GM12878 (cell line): ENCODE measurements around the gene DENND6A. TPM values are rescaled to one million over a fixed set of nuclear protein-coding genes. Genes with fewer than 3 reads are reported as not detected.

Source experiments
- ATAC-seq: fragments of 200-7000 bp; cut with Tn5 transposase; 3 replicates; pipeline ENCODE4 v1.9.1; 2020; ENCODE audit warnings: mild to moderate bottlenecking, moderate library complexity
- BruUV-seq: library from RNA; stranded (reverse); fragments of 400-500 nt; replicated peaks from 2 replicates; lab custom pipeline; 2021; lab: Mats Ljungman, UMichigan
- CTCF ChIA-PET: fragments of 300-600 bp; sonication (Branson Sonifier 250); formaldehyde crosslinking; extraction: SDS; loops from one replicate; lab custom pipeline; 2021; ENCODE audit warnings: inconsistent platforms; lab: Yijun Ruan, JAX
- POLR2A ChIA-PET: fragments of 350-600 bp; formaldehyde crosslinking; extraction: SDS; loops from one replicate; lab custom pipeline; 2021; ENCODE audit warnings: inconsistent platforms; lab: Charles Lee
- RAD21 ChIA-PET: fragments of 300-600 bp; sonication (Branson Sonifier 250); formaldehyde crosslinking; loops from one replicate; lab custom pipeline; 2023; ENCODE audit warnings: antibody characterized with exemption; ENCODE audit not compliant: unreplicated experiment; lab: Charles Lee
- SMC1A ChIA-PET: fragments of 300-600 bp; sonication (Branson Sonifier 250); formaldehyde crosslinking; loops from one replicate; lab custom pipeline; 2023; ENCODE audit not compliant: unreplicated experiment, uncharacterized antibody; lab: Charles Lee
- DNase-seq: peaks from one replicate; pipeline ENCODE4 v3.0.0-alpha.2; 2011; ENCODE audit warnings: low read depth, low spot score
- FAIRE-seq: peaks from 3 replicates; lab custom pipeline; 2011; peaks lifted over from hg19 to GRCh38; lab: Jason Lieb, UNC
- H2AFZ ChIP-seq: 2 replicates; pipeline ENCODE4 v1.6.0; 2011; ENCODE audit warnings: low read depth, low read length, control low read depth; ENCODE audit not compliant: control insufficient read depth
- H3K27ac ChIP-seq: 2 replicates; pipeline ENCODE4 v1.5.1; 2011; ENCODE audit warnings: control low read depth; ENCODE audit not compliant: control insufficient read depth, insufficient read depth
- H3K27me3 ChIP-seq, 2 experiments: replicated peaks in 1 of 2; 2 replicates each; pipeline versions ENCODE4 v1.6.0 to v1.6.1; 2011; ENCODE audit warnings: low read length in 1 of 2; ENCODE audit not compliant: control insufficient read depth in 2 of 2, insufficient read depth in 2 of 2
- H3K36me3 ChIP-seq, 2 experiments: 2 replicates each; pipeline ENCODE4 v1.5.1; 2011; ENCODE audit warnings: low read length in 1 of 2; ENCODE audit not compliant: control insufficient read depth in 2 of 2, insufficient read depth in 2 of 2
- H3K4me1 ChIP-seq: 2 replicates; pipeline ENCODE4 v1.6.1; 2011; ENCODE audit warnings: mild to moderate bottlenecking, low read length, moderate library complexity, mixed read lengths; ENCODE audit not compliant: control insufficient read depth, insufficient read depth
- H3K4me2 ChIP-seq: 2 replicates; pipeline ENCODE4 v1.6.0; 2011; ENCODE audit warnings: control low read depth; ENCODE audit not compliant: control insufficient read depth, insufficient read depth
- H3K4me3 ChIP-seq: fragments of 200-600 bp; sonication (generic); 2 replicates; pipeline ENCODE4 v1.5.1; 2016
- H3K79me2 ChIP-seq: 2 replicates; pipeline ENCODE4 v1.6.0; 2011; ENCODE audit warnings: low read length; ENCODE audit not compliant: control insufficient read depth, insufficient read depth
- H3K9ac ChIP-seq: 2 replicates; pipeline ENCODE4 v1.8.0; 2011; ENCODE audit warnings: low read length, control low read depth, mixed read lengths; ENCODE audit not compliant: control insufficient read depth, insufficient read depth
- H3K9me3 ChIP-seq: replicated peaks from 3 replicates; pipeline ENCODE4 v1.5.1; 2011; ENCODE audit warnings: mild to moderate bottlenecking, low read length; ENCODE audit not compliant: control insufficient read depth, insufficient read depth
- H4K20me1 ChIP-seq: 2 replicates; pipeline ENCODE4 v1.6.0; 2011; ENCODE audit not compliant: control insufficient read depth, insufficient read depth
- MTA2 ChIP-seq: fragments of 450-650 bp; IDR thresholded peaks from 2 replicates; pipeline ENCODE4 v1.6.1; 2016; ENCODE audit warnings: low read depth, mild to moderate bottlenecking, moderate library complexity
- PML ChIP-seq: IDR thresholded peaks from 2 replicates; pipeline ENCODE4 v1.6.1; 2012; ENCODE audit warnings: low read length, inconsistent platforms
- POLR2AphosphoS2 ChIP-seq: IDR thresholded peaks from 2 replicates; pipeline ENCODE4 v1.6.1; 2011; ENCODE audit warnings: low read depth, mild to moderate bottlenecking, low read length, improper control_type of control experiment, moderate library complexity
- ZNF24 ChIP-seq: fragments of 450-650 bp; IDR thresholded peaks from 2 replicates; pipeline ENCODE4 v1.6.1; 2017; ENCODE audit warnings: antibody characterized with exemption, mild to moderate bottlenecking
- ZZZ3 ChIP-seq: IDR thresholded peaks from 2 replicates; pipeline ENCODE4 v1.6.1; 2011; ENCODE audit warnings: low read depth; ENCODE audit not compliant: control insufficient read depth, insufficient read length
- WGBS: methylation state at CpG from one replicate; pipeline ENCODE4 v1.1.6; 2016; ENCODE audit warnings: low lambda C conversion rate; ENCODE audit not compliant: insufficient replicate concordance, insufficient coverage; ENCODE audit errors: missing lambda C conversion rate; 5-methylcytosine and 5-hydroxymethylcytosine counted together
- in situ Hi-C: fragments of 300-500 bp; cut with MboI; formaldehyde crosslinking; loops from 9 replicates; pipeline ENCODE4 v1.14.3; 2018; ENCODE audit warnings: mixed read lengths
- intact Hi-C: fragments of 100-400 bp; cut with micrococcal nuclease; formaldehyde crosslinking; loops from one replicate; pipeline ENCODE4 v1.14.2; 2022; ENCODE audit not compliant: unreplicated experiment
- polyA plus RNA-seq, 11 experiments: library from polyadenylated mRNA; depleted of rRNA in 4 of 11; unstranded in 6 of 11; stranded (reverse) in 5 of 11; fragments of >200 nt; fragmentation: Nextera tagmentation in 4 of 11; fragmentation: Illumina TruSeq in 1 of 11; extraction: Ambion mirVana in 4 of 11; extraction: Trizol in 1 of 11; gene quantifications; 1 replicate in 1 of 11; 2 replicates in 10 of 11; pipeline versions ENCODE4 v1.2.1 to v1.2.3, GENCODE V29; 2011 to 2016; ENCODE audit warnings: inconsistent platforms in 2 of 11, missing spikeins in 2 of 11, low read depth in 1 of 11
- total RNA-seq, 4 experiments: library from RNA; depleted of rRNA in 3 of 4; stranded (reverse); fragments of >200 nt in 3 of 4; fragmentation: Illumina TruSeq in 1 of 4; extraction: Trizol in 1 of 4; gene quantifications; 2 replicates each; pipeline versions ENCODE4 v1.2.1 to v1.2.3, GENCODE V29; 2013 to 2021
- TF ChIP-seq, protein P1 (sequence below): fragments of 450-650 bp; formaldehyde crosslinking; IDR thresholded peaks from 2 replicates; pipeline ENCODE4 v1.4.0; 2020; ENCODE audit warnings: mild to moderate bottlenecking, moderate library complexity
- TF ChIP-seq, protein P2 (sequence below): IDR thresholded peaks from 2 replicates; pipeline ENCODE4 v1.6.1; 2012; ENCODE audit warnings: low read depth, low read length, improper control_type of control experiment
- TF ChIP-seq, protein P3 (sequence below): fragments of 450-650 bp; IDR thresholded peaks from 2 replicates; pipeline ENCODE4 v1.6.1; 2017; ENCODE audit warnings: antibody characterized with exemption, mild to moderate bottlenecking, moderate library complexity
- TF ChIP-seq, protein P4 (sequence below): fragments of 450-650 bp; IDR thresholded peaks from 2 replicates; pipeline ENCODE4 v1.6.1; 2018; ENCODE audit warnings: borderline replicate concordance, mild to moderate bottlenecking; ENCODE audit not compliant: partially characterized antibody

DENND6A gene
- total and polyA plus RNA-seq, 10 of the 15 experiments (the other 5 are each of a cell fraction or from before 2014, with no cell fraction given) = 1.8 to 15.3 (median 10.3) TPM

DNA sequence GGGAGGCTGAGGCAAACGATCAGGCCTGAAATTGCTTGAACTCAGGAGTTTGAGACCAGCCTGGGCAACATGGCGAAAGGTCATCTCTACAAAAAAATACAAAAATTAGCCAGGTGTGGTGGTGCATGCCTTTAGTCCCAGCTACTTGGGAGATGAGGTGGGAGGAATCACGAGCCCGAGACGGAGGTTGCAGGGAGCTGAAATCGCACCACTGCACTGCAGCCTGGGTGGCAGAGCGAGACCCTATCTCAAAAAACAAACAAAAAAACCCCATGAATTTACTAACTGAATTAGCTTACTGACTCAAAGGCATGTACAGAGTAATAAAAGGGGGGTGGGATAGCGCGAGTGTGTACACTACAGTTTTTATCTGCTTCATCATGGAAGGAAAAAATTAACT lies 115.1 kb downstream of the DENND6A start (continued):
- TF ChIP-seq, protein P1, sequence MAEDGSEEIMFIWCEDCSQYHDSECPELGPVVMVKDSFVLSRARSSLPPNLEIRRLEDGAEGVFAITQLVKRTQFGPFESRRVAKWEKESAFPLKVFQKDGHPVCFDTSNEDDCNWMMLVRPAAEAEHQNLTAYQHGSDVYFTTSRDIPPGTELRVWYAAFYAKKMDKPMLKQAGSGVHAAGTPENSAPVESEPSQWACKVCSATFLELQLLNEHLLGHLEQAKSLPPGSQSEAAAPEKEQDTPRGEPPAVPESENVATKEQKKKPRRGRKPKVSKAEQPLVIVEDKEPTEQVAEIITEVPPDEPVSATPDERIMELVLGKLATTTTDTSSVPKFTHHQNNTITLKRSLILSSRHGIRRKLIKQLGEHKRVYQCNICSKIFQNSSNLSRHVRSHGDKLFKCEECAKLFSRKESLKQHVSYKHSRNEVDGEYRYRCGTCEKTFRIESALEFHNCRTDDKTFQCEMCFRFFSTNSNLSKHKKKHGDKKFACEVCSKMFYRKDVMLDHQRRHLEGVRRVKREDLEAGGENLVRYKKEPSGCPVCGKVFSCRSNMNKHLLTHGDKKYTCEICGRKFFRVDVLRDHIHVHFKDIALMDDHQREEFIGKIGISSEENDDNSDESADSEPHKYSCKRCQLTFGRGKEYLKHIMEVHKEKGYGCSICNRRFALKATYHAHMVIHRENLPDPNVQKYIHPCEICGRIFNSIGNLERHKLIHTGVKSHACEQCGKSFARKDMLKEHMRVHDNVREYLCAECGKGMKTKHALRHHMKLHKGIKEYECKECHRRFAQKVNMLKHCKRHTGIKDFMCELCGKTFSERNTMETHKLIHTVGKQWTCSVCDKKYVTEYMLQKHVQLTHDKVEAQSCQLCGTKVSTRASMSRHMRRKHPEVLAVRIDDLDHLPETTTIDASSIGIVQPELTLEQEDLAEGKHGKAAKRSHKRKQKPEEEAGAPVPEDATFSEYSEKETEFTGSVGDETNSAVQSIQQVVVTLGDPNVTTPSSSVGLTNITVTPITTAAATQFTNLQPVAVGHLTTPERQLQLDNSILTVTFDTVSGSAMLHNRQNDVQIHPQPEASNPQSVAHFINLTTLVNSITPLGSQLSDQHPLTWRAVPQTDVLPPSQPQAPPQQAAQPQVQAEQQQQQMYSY (CRISPR knock-in tag) = no peak
- TF ChIP-seq, all 136 proteins: peak for 0

DNA sequence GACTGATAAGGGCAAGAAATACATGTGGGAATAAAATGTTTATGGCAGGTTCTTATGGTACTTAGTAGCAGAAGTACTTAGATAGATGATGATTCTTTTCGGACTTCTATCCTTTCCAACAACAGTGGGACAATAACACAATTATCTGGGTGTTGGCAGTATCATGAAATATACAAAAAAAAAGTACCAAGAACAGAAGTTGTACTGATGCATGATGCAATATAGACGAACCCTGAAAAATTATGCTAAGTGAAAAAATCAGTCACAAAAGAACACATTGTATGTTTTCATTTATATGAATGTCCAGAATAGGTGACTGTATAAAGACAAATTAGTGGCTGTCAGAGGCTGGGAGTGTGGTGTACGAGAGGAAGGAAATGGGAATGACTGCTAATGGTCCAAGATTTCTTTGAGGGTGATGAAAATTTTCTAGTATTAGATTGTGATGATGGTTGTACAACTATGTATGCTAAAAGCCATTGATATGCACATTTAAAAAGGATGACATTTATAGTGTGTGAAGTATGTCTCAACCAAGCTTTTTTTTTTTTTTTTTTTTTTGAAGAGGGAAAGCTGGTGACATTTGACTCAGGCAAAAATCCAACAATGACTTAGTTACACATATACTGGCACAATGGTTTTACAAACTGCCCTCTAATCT lies 116.8 kb downstream of the DENND6A start:
- CTCF ChIA-PET = no interaction called here

More for the DNA sequence above, 116.8 kb downstream of the DENND6A start:
- intact Hi-C loops = no loop called here
- TF ChIP-seq, protein P2, sequence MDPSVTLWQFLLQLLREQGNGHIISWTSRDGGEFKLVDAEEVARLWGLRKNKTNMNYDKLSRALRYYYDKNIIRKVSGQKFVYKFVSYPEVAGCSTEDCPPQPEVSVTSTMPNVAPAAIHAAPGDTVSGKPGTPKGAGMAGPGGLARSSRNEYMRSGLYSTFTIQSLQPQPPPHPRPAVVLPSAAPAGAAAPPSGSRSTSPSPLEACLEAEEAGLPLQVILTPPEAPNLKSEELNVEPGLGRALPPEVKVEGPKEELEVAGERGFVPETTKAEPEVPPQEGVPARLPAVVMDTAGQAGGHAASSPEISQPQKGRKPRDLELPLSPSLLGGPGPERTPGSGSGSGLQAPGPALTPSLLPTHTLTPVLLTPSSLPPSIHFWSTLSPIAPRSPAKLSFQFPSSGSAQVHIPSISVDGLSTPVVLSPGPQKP = no peak
- TF ChIP-seq MTA2 (no peak), ZNF24 (no peak), PML (no peak), POLR2AphosphoS2 (no peak), ZZZ3 (no peak)
- TF ChIP-seq, protein P3, sequence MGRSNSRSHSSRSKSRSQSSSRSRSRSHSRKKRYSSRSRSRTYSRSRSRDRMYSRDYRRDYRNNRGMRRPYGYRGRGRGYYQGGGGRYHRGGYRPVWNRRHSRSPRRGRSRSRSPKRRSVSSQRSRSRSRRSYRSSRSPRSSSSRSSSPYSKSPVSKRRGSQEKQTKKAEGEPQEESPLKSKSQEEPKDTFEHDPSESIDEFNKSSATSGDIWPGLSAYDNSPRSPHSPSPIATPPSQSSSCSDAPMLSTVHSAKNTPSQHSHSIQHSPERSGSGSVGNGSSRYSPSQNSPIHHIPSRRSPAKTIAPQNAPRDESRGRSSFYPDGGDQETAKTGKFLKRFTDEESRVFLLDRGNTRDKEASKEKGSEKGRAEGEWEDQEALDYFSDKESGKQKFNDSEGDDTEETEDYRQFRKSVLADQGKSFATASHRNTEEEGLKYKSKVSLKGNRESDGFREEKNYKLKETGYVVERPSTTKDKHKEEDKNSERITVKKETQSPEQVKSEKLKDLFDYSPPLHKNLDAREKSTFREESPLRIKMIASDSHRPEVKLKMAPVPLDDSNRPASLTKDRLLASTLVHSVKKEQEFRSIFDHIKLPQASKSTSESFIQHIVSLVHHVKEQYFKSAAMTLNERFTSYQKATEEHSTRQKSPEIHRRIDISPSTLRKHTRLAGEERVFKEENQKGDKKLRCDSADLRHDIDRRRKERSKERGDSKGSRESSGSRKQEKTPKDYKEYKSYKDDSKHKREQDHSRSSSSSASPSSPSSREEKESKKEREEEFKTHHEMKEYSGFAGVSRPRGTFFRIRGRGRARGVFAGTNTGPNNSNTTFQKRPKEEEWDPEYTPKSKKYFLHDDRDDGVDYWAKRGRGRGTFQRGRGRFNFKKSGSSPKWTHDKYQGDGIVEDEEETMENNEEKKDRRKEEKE = no peak
- TF ChIP-seq, protein P4, sequence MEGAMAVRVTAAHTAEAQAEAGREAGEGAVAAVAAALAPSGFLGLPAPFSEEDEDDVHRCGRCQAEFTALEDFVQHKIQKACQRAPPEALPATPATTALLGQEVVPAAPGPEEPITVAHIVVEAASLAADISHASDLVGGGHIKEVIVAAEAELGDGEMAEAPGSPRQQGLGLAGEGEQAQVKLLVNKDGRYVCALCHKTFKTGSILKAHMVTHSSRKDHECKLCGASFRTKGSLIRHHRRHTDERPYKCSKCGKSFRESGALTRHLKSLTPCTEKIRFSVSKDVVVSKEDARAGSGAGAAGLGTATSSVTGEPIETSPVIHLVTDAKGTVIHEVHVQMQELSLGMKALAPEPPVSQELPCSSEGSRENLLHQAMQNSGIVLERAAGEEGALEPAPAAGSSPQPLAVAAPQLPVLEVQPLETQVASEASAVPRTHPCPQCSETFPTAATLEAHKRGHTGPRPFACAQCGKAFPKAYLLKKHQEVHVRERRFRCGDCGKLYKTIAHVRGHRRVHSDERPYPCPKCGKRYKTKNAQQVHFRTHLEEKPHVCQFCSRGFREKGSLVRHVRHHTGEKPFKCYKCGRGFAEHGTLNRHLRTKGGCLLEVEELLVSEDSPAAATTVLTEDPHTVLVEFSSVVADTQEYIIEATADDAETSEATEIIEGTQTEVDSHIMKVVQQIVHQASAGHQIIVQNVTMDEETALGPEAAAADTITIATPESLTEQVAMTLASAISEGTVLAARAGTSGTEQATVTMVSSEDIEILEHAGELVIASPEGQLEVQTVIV = no peak
- Histone ChIP-seq H3K9ac (no peak overlapping the region), H4K20me1 (no peaks in the 10 kb centered on the region), H3K9me3 (no peaks in the 10 kb centered on the region), H3K79me2 (peaks cover 4% of the 10 kb centered on the region), H3K4me3 (no peak overlapping the region), H2AFZ (no peak overlapping the region), H3K36me3 (peaks cover 3 to 32% of the 10 kb centered on the region in 2 experiments; a peak in 3 of 4 replicates), H3K4me1 (no peaks in the 10 kb centered on the region), H3K27ac (no peak overlapping the region), H3K4me2 (no peak overlapping the region), H3K27me3 (no peaks in the 10 kb centered on the region)
- in situ Hi-C loops = no loop called here
- DNase-seq (no peak), FAIRE-seq (no peak), ATAC-seq (no peak)
- SMC1A ChIA-PET = interaction anchor here (1.0 to 1.8 kb wide), 2 partner anchors 10 to 12 kb away, joined by 5 read pairs; no protein-coding TSS in a partner anchor
- 92% methylated on average over 3 of the region's 3 CpGs for WGBS
- BruUV-seq = no TSS peak
- POLR2A ChIA-PET = interaction anchor here (0.6 to 1.1 kb wide), 3 partner anchors 12 to 70 kb away, joined by 3 to 4 read pairs (median 4); partner anchors contain the start of gene ARF4
- RAD21 ChIA-PET = interaction anchor here (0.6 to 2.5 kb wide), 2 partner anchors 179 to 487 kb away, joined by 3 to 5 read pairs; no protein-coding TSS in a partner anchor
